ENCODE measurements around the gene NONO.
A peak's percentile ranks its signal among the peaks of the same experiment; 100 is the strongest.

Gene NONO, protein sequence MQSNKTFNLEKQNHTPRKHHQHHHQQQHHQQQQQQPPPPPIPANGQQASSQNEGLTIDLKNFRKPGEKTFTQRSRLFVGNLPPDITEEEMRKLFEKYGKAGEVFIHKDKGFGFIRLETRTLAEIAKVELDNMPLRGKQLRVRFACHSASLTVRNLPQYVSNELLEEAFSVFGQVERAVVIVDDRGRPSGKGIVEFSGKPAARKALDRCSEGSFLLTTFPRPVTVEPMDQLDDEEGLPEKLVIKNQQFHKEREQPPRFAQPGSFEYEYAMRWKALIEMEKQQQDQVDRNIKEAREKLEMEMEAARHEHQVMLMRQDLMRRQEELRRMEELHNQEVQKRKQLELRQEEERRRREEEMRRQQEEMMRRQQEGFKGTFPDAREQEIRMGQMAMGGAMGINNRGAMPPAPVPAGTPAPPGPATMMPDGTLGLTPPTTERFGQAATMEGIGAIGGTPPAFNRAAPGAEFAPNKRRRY

DNA sequence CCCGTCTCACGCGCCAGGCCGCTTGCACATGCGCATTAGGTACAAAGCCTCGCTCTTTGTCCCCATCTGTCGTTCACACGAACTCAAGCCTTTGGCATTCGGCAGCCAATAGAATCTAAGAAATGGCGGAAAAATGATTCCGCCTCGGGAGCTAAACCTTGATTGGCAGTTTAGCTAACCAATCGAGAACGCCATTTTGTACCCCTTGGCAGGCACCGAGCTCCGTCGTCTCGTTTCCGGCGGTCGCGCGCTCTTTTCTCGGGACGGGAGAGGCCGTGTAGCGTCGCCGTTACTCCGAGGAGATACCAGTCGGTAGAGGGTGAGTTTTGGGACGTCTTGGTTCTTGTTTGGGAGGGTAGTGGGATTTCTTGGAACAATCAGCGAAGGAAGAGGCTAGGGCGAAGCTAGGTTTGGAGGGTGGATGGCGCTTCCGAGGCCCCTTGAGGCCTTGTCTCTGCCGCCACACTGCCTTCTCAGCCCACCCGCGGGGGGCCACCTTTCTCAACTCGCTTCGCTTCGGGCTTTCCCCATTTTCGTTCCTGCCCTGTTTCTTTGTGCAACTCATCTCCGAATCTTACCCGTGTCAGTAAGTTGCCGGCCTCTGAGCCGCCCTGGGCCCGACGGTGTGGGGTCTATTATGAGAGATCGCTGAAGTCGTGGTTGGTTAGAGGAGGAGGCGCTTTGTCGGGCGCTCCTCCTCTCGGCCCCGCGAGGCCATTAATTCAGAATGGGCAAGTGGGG, at the start of gene NONO:
Gene NONO, plus strand, starts transcription at position 233 of the 741 bp plus-strand sequence. CDS start 7,003 bp downstream, outside the sequence.
- DNase-seq (ENCODE audit: low spot score in 2 of 2) (peak; percentile 60 to 87), ATAC-seq (peak; percentile 88)
- Mint-ChIP-seq H3K4me1 (peaks cover 6% of the 10 kb centered on the region), H3K9me3 (no peaks in the 10 kb centered on the region), H3K4me3 (peak within 1 kb of the TSS; percentile 97), H3K27ac (peak within 1 kb of the TSS; percentile 100), H3K36me3 (peaks cover 61% of the 10 kb centered on the region)

DNA sequence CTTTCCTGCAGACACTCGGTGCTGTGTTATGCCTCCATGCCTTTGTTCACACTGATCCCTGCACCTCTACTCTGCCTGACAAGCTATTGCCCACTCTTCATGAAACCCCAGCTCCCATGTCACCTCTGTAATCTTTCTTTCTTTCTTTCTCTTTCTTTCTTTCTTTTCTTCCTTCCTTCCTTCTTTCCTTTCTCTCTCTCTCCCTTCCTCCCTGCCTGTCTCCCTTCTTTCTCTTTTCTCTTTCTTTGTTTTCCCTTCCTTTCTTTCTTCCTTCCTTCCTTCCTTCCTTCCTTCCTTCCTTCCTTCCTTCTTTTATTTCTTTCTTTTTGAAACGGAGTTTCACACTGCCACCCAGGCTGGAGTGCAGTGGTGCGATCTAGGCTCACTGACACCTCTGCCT, 48.0 kb upstream of the NONO start:
- H3K27ac Mint-ChIP-seq, result no peak overlapping the region
- DNase-seq (ENCODE audit: low spot score in 2 of 2) (no peak), ATAC-seq (no peak)
- H3K4me1 Mint-ChIP-seq, result no peaks in the 10 kb centered on the region
- H3K36me3 Mint-ChIP-seq, result peaks cover 13% of the 10 kb centered on the region
- H3K9me3 Mint-ChIP-seq, result no peaks in the 10 kb centered on the region
- no peak overlapping the region for H3K4me3 Mint-ChIP-seq

DNA sequence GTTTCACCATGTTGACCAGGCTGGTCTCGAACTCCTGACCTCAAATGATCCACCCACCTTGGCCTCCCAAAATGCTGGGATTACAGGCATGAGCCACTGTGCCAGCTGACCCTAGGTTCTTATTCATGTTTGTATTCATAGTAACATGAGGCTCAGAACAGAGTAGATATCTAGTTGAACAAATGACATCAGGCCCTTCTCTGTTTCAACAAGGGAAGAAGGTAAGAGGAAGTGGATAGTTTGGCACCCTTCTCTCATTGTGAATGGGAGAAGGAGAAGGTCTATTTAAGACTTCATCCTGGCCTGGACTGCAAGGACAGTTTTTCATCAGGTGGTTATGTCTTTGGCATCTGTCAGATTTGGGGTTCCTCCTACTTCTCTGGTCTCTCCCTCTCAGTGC, 46.6 kb upstream of the NONO start:
- H3K4me1 Mint-ChIP-seq, result no peaks in the 10 kb centered on the region
- H3K36me3 Mint-ChIP-seq, result peaks cover 13% of the 10 kb centered on the region
- no peaks in the 10 kb centered on the region for H3K9me3 Mint-ChIP-seq
- ATAC-seq (no peak), DNase-seq (ENCODE audit: low spot score in 2 of 2) (no peak)
- H3K4me3 Mint-ChIP-seq, result no peak overlapping the region
- H3K27ac Mint-ChIP-seq, result no peak overlapping the region

DNA sequence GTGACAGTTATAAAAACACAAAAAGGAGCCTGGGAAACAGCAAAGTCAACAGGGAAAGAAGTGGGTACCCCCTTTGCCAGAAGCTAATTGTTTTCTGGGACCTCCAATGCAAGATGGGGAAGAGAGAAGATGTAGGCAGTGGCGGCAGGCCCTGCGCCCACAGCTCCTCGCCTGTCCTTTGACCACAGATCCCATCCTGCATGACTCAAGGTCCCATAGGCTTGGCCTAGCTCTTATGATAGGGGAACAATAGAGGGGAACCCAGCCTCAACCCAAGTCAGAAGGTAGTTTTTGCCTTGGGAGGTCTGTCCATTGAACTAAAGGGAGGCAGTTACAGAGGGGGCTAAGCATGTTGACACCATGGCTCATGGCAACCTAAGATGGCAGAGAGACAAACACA, 43.7 kb upstream of the NONO start:
- no peaks in the 10 kb centered on the region for H3K9me3 Mint-ChIP-seq
- H3K27ac Mint-ChIP-seq, result no peak overlapping the region
- H3K36me3 Mint-ChIP-seq, result peaks cover 39% of the 10 kb centered on the region
- H3K4me1 Mint-ChIP-seq, result no peaks in the 10 kb centered on the region
- DNase-seq (ENCODE audit: low spot score in 2 of 2) (no peak), ATAC-seq (no peak)
- H3K4me3 Mint-ChIP-seq, result no peak overlapping the region

DNA sequence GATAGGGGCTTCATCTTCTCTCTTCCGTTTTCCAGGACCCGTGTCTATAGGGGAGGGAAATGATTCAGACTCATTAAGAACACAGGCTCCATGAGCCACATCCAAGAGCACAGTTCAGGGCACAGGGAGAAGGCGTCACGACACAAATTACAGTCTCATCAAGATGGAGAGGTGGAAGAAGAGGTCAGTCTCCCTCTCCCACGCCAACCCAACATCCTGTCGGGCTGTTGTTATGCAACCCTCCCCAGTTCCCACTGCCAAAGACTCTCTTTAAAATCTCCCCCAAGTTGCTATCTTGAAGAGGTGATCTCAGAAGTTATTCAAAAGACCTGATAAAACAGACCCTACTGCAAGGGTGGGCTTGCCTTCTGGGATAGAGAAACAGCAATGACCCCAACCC, 42.1 kb upstream of the NONO start:
- H3K4me3 Mint-ChIP-seq, result no peak overlapping the region
- H3K27ac Mint-ChIP-seq, result no peak overlapping the region
- no peaks in the 10 kb centered on the region for H3K4me1 Mint-ChIP-seq
- no peaks in the 10 kb centered on the region for H3K9me3 Mint-ChIP-seq
- H3K36me3 Mint-ChIP-seq, result peaks cover 51% of the 10 kb centered on the region
- ATAC-seq, result no peak
- DNase-seq (ENCODE audit: low spot score in 2 of 2), result no peak

DNA sequence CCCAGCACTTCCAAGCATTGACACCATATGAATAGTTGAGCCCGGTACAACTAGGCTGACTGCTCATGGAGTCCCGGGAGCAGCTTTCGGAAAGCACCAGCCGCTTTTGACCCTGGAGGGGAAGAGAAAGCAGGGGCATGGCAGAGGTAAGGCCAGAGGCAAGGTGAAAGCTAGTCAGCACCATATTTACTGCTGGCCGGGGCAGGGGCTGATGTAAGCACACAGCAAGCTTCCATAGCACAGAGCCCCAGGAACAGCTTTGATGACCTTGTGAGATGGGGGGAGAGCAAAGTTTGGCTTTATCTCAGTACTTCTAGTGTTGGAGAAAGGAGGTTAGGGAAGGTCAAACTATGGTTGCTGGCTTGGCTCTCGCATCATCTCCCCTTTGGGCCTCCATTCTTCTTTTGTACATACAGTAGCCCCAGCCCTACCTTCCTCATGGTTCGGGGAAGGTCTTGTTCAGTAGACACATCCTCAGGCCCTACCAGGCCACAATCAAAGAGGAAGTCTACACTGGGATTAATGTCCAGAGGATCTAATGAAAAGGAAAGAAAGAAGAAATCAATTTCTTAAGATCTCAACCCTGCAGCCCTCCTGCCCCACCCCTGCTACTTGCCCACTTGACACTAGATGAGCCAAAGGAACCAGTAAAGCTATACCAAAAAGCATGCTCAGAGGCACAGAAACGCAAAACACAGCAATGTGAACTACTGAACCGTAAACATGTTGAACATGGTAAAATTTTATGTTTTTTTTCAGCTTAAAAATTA, 38.9 kb upstream of the NONO start:
- DNase-seq (ENCODE audit: low spot score in 2 of 2) (no peak), ATAC-seq (no peak)
- peaks cover 67% of the 10 kb centered on the region for H3K36me3 Mint-ChIP-seq
- H3K4me1 Mint-ChIP-seq, result no peaks in the 10 kb centered on the region
- peak overlapping the region; percentile 23 for H3K27ac Mint-ChIP-seq
- no peaks in the 10 kb centered on the region for H3K9me3 Mint-ChIP-seq
- no peak overlapping the region for H3K4me3 Mint-ChIP-seq

DNA sequence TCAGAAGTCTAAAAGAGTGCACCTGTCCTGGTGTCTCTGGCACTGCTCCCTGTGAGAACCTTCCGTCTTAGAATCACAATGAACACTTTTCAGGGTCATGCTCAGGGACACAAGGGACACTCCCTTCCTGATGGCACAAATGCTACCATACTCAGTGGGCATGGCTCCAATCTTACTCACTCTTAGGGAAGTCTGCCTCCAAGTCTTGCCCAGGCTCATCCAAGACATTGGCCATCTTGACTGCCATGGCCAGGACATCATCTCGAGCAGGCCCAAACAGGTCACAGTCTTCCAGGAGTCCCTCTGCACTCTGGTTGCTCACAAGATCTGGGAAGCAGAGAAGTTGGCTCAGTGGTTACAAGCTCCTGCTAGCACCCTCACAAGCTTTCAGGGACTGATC, 38.3 kb upstream of the NONO start:
- Mint-ChIP-seq H3K36me3 (peaks cover 61% of the 10 kb centered on the region), H3K9me3 (no peaks in the 10 kb centered on the region), H3K4me3 (no peak overlapping the region), H3K4me1 (no peaks in the 10 kb centered on the region), H3K27ac (no peak overlapping the region)
- ATAC-seq (no peak), DNase-seq (ENCODE audit: low spot score in 2 of 2) (no peak)

DNA sequence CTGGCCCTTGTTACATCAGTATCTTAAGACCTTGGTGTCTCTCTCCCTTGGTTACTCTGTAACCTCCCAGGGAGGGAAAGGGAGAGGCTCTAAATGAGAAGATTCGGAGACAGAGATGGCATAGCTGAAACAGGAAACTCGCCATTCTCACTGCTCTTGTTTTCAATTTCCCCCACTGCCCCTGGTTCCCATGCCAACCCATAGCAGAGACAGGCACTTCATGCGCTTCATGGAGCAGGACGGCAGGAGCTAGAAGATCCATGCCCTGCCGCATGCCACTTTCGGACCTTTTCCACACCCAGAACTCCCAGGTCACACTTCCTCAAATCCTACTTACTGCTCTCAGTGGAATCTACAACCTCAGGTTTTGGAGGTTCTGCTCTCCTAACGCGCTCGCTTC, 32.6 kb upstream of the NONO start:
- ATAC-seq (no peak), DNase-seq (ENCODE audit: low spot score in 2 of 2) (no peak)
- peaks cover 28% of the 10 kb centered on the region for H3K4me1 Mint-ChIP-seq
- H3K9me3 Mint-ChIP-seq, result no peaks in the 10 kb centered on the region
- H3K36me3 Mint-ChIP-seq, result peaks cover 29% of the 10 kb centered on the region
- peak overlapping the region; percentile 40 for H3K27ac Mint-ChIP-seq
- no peak overlapping the region for H3K4me3 Mint-ChIP-seq

DNA sequence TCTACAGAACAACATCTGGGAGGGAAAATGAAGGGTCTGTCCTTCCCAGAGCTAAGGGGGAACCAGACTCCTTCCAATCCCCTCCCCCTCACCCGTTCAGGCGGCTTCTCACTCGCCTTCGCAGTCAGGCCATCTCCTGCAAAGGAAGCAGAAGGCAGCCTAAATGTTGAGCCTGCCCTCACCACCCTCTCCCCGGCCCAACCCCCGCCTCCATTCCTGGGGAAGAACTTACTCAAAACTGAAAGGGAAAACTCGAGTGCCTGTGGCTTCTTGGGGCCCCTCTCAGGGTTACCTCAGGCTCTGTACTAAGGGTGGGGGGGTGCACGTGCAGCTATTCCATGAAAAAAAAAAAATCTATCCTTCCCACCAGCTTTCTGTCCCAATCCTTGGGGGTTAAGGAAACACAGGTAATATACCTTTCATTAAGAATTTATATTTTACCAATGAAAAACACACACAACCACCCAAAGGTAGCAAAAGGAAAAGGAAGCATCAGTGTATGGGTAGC, 31.9 kb upstream of the NONO start:
- H3K27ac Mint-ChIP-seq, result peak overlapping the region; percentile 40
- peaks cover 26% of the 10 kb centered on the region for H3K36me3 Mint-ChIP-seq
- no peak for ATAC-seq
- DNase-seq (ENCODE audit: low spot score in 2 of 2), result no peak
- H3K4me3 Mint-ChIP-seq, result peak overlapping the region; percentile 86
- H3K4me1 Mint-ChIP-seq, result peaks cover 29% of the 10 kb centered on the region
- H3K9me3 Mint-ChIP-seq, result no peaks in the 10 kb centered on the region

DNA sequence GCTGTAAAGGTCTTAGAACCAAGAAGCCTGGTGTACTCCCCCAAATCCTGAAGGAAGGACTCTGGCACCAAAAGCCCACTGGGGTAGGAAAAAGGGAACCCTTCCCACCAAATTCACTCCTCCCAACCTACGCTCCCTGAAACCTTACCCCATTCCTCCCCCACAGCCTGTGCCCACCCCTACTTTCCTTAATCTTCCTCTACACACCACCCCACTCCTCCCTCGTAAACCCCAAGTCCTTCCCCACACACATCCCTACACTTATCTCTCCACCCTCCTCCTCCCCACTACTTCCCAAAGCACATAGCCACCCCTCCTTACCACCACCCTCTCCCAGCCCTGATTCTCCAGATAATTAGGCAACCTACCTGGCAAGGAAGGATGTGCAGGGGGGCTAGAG, 31.2 kb upstream of the NONO start:
- ATAC-seq (no peak), DNase-seq (ENCODE audit: low spot score in 2 of 2) (no peak)
- Mint-ChIP-seq H3K4me3 (peak overlapping the region; percentile 86), H3K27ac (peak overlapping the region; percentile 40), H3K36me3 (peaks cover 22% of the 10 kb centered on the region), H3K9me3 (no peaks in the 10 kb centered on the region), H3K4me1 (peaks cover 29% of the 10 kb centered on the region)

DNA sequence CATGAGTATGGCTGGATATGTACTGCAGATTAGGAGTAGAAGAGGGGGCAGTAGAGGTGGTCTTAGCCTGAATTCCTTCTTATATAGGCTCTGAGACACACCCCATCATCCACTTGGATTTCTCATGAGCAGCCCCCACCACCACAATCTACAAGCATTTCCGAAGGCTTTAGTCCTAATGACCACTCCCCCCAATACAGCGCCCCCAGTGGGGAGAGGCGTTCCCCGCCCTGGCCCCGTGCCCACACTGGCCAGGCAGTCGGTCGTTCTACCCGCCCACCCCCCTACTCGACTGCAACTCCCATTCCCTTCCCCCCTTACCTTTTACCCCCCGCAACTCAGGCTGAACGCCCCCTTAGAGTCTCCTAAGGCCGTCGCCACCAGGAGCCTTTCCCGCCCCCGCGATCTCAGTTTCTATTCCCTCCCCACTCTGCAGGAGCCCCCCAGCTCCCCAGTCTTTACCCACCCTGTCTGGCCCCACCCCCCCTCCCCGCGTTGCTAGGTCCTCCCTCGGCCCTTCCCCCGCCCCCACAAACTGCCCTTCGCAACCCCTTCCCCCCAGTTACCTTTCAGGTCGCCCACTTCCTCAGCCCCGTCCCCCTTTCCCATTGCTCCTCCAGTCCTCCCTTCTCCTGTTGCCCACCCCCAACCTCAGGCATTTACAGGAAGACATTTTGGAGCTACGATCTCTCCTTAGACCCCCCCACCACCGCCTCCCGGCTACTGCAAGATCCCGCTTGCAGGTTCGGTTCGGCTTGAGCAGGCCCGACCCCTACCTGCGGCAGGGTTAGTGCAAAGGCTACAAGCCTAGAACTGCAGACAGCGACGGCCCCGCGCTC, 30.0 kb upstream of the NONO start:
- no peaks in the 10 kb centered on the region for H3K9me3 Mint-ChIP-seq
- H3K4me3 Mint-ChIP-seq, result peak overlapping the region; percentile 86
- peaks cover 15% of the 10 kb centered on the region for H3K36me3 Mint-ChIP-seq
- peak overlapping the region; percentile 94 for H3K27ac Mint-ChIP-seq
- ATAC-seq (no peak), DNase-seq (ENCODE audit: low spot score in 2 of 2) (peak in 1 of 2 donors; percentile 55)
- H3K4me1 Mint-ChIP-seq, result peaks cover 29% of the 10 kb centered on the region

DNA sequence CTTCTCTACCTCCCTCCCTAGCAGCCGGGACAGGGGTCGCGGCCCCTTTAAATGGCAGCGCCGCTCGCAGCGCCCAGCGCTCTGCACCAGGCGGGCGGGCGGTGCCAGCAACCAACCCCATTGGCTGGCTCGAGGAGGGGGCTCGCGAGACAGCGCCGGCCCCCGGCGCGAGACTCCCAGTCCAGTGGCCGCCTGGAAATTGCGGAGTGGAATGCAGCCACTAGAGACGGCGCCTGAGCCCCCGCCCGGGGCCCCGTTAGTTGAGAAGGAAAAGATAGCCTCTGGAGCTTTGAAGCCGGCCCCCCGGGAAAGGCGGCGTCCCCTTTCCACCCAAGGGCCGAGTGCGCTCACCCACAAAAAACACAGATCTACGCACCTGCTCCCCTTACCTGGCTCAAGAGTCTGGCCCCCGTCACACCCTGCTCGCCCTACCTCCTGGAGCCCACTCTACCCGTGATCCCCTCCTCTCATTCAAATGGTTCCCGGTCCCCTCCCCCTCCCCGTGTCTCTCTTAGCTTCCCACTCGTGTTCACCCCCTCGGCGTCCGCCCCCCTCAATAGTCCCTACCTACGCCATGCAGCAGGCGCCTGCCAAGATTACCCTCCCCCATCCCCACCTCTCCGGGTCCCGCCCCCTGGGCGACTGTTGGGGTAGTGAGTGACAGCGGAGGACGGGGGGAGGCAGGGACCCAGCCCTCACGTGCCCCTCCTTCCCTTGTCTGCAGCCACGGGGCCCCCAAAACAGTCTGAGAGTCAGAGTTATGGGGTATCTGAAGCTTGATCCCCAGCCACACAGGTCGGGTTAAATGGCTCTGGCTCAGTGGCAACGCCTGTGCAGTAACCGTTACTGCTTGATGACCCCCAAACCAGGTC, 29.1 kb upstream of the NONO start, which contains the start of gene ZMYM3:
Gene ZMYM3, minus strand, starts transcription at position 49 of the 872 bp plus-strand sequence. CDS start 885 bp downstream, outside the sequence.
- H3K9me3 Mint-ChIP-seq, result no peaks in the 10 kb centered on the region
- ATAC-seq (peak; percentile 93), DNase-seq (ENCODE audit: low spot score in 2 of 2) (peak; percentile 50 to 79)
- peak within 1 kb of the TSS; percentile 86 for H3K4me3 Mint-ChIP-seq
- peaks cover 8% of the 10 kb centered on the region for H3K36me3 Mint-ChIP-seq
- H3K27ac Mint-ChIP-seq, result peak within 1 kb of the TSS; percentile 94
- peaks cover 29% of the 10 kb centered on the region for H3K4me1 Mint-ChIP-seq

DNA sequence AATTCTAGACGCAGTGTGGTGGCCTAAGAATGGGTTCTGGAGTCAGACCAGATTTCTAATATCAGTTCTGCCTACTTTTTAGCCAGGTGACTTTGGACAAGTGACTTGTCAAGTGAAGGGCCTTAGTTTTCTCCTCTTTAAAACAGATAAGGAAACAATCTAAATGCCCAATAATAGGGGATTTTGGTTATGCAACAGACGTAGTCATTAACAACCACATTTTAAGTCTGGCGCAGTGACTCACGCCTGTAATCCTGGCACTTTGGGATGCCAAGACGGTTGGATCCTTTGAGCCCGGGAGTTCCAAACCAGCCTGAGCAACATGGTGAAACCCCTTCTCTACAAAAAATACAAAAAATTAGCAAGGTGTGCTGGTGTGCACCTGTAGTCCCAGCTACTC, 27.4 kb upstream of the NONO start:
- Mint-ChIP-seq H3K4me3 (peak overlapping the region; percentile 86), H3K4me1 (peaks cover 27% of the 10 kb centered on the region), H3K36me3 (peaks cover 6% of the 10 kb centered on the region), H3K27ac (peak overlapping the region; percentile 94), H3K9me3 (no peaks in the 10 kb centered on the region)
- DNase-seq (ENCODE audit: low spot score in 2 of 2) (no peak), ATAC-seq (no peak)

Measured in stimulated activated effector memory CD8-positive, alpha-beta T cell treated with anti-CD3 and anti-CD28 coated beads, Interleukin-12 subunit alpha, Interleukin-12 subunit beta, amount 100 ng/mL, for 72 hours (primary cell).